CD4-positive, CD25-positive, alpha-beta regulatory T cell (primary cell): ENCODE results near the gene PLCH2. TPM values are rescaled to one million over a fixed set of nuclear protein-coding genes. Genes with fewer than 3 reads are reported as not detected.

Experiments used
- ATAC-seq, 2 donors: fragments of 150-1000 bp; cut with Tn5 transposase; one replicate each; pipeline ENCODE4 v1.10.0; 2021; ENCODE audit warnings: low read depth in 2 of 2, moderate number of reproducible peaks in 2 of 2, moderate library complexity in 1 of 2
- DNase-seq, 3 donors: peaks; one replicate each; pipeline versions ENCODE4 v3.0.0 to v3.0.0-alpha.2; 2012 to 2022; ENCODE audit warnings: mixed read lengths in 1 of 3
- H3K27ac ChIP-seq: one replicate; pipeline ENCODE4 v1.7.0; 2013; ENCODE audit warnings: mild to moderate bottlenecking, low read length; ENCODE audit not compliant: insufficient read depth, poor library complexity, severe bottlenecking
- H3K27me3 ChIP-seq: one replicate; pipeline ENCODE4 v1.7.0; 2013; ENCODE audit warnings: low read length; ENCODE audit not compliant: control insufficient read depth, insufficient read depth
- H3K36me3 ChIP-seq: one replicate; pipeline ENCODE4 v1.7.0; 2013; ENCODE audit warnings: mild to moderate bottlenecking, low read length, moderate library complexity; ENCODE audit not compliant: control insufficient read depth, insufficient read depth
- H3K4me1 ChIP-seq: 2 replicates; pipeline ENCODE4 v1.7.0; 2013; ENCODE audit warnings: mild to moderate bottlenecking, low read length; ENCODE audit not compliant: insufficient read depth, control insufficient read depth, poor library complexity, severe bottlenecking
- H3K4me3 ChIP-seq: one replicate; pipeline ENCODE4 v1.7.0; 2013; ENCODE audit warnings: low read depth, mild to moderate bottlenecking, low read length, moderate library complexity
- H3K9me3 ChIP-seq, 2 experiments: 1 replicate in 1 of 2; 2 replicates in 1 of 2; pipeline ENCODE4 v1.7.0; 2013; ENCODE audit warnings: low read length in 2 of 2, mild to moderate bottlenecking in 1 of 2, moderate library complexity in 1 of 2; ENCODE audit not compliant: control insufficient read depth in 2 of 2
- H3K27ac Mint-ChIP-seq, 3 donors: one replicate each; pipeline ENCODE4 v1.8.0; 2020 to 2022; ENCODE audit warnings: mild to moderate bottlenecking in 3 of 3, mixed read lengths in 3 of 3, moderate library complexity in 2 of 3
- H3K27me3 Mint-ChIP-seq: one replicate; pipeline ENCODE4 v1.8.0; 2022; ENCODE audit warnings: mild to moderate bottlenecking, mixed read lengths
- H3K36me3 Mint-ChIP-seq: one replicate; pipeline ENCODE4 v1.8.0; 2020; ENCODE audit warnings: mixed read lengths
- H3K4me1 Mint-ChIP-seq, 4 donors: one replicate each; pipeline ENCODE4 v1.8.0; 2020 to 2022; ENCODE audit warnings: mixed read lengths in 4 of 4, mild to moderate bottlenecking in 1 of 4
- H3K4me3 Mint-ChIP-seq, 4 donors: one replicate each; pipeline ENCODE4 v1.8.0; 2020 to 2022; ENCODE audit warnings: mild to moderate bottlenecking in 4 of 4, mixed read lengths in 4 of 4, moderate library complexity in 3 of 4
- H3K9me3 Mint-ChIP-seq, 7 donors: one replicate each; pipeline ENCODE4 v1.8.0; 2020 to 2022; ENCODE audit warnings: mixed read lengths in 7 of 7, mild to moderate bottlenecking in 3 of 7, moderate library complexity in 2 of 7
- polyA plus RNA-seq, 4 donors: library from polyadenylated mRNA; unstranded; fragments of 300-500 nt; fragmentation: Illumina TruSeq; gene quantifications; one replicate each; pipeline ENCODE4 v1.2.3, GENCODE V29; 2021
- total RNA-seq: library from RNA; stranded (reverse); gene quantifications from one replicate; pipeline ENCODE4 v1.2.3, GENCODE V29; 2022

PLCH2 gene
- total and polyA plus RNA-seq, 5 donors from 2014 or later, result 0.35 to 43.4 (median 1.1) TPM

- no peaks in the 10 kb centered on the region for H3K4me1 Mint-ChIP-seq
- H3K4me3 Mint-ChIP-seq, result no peak overlapping the region
- peaks cover 3% of the 10 kb centered on the region for H3K4me1 ChIP-seq
- no peak overlapping the region for H3K4me3 ChIP-seq
- no peaks in the 10 kb centered on the region for H3K36me3 Mint-ChIP-seq
- peaks cover 0 to 11% of the 10 kb centered on the region in 2 experiments for H3K9me3 ChIP-seq
- DNase-seq (no peak), ATAC-seq (no peak)
- H3K27ac ChIP-seq, result no peak overlapping the region
- no peaks in the 10 kb centered on the region for H3K27me3 ChIP-seq
- H3K9me3 Mint-ChIP-seq, result peaks cover 0 to 1% (median 0%) of the 10 kb centered on the region in 7 donors
- no peaks in the 10 kb centered on the region for H3K27me3 Mint-ChIP-seq
- no peaks in the 10 kb centered on the region for H3K36me3 ChIP-seq
- no peak overlapping the region for H3K27ac Mint-ChIP-seq
Observed at GRCh38 chr1:2431103-2431502, 45.0 kb upstream of the PLCH2 start.

- DNase-seq (no peak), ATAC-seq (no peak)
- Histone ChIP-seq H3K36me3 (no peaks in the 10 kb centered on the region), H3K27me3 (no peaks in the 10 kb centered on the region), H3K4me1 (peaks cover 3% of the 10 kb centered on the region), H3K4me3 (no peak overlapping the region), H3K9me3 (peaks cover 0 to 11% of the 10 kb centered on the region in 2 experiments), H3K27ac (no peak overlapping the region)
- H3K27me3 Mint-ChIP-seq, result no peaks in the 10 kb centered on the region
- H3K36me3 Mint-ChIP-seq, result no peaks in the 10 kb centered on the region
- H3K27ac Mint-ChIP-seq, result no peak overlapping the region
- no peak overlapping the region for H3K4me3 Mint-ChIP-seq
- H3K4me1 Mint-ChIP-seq, result no peaks in the 10 kb centered on the region
- H3K9me3 Mint-ChIP-seq, result peaks cover 0 to 1% (median 0%) of the 10 kb centered on the region in 7 donors
Observed at GRCh38 chr1:2431518-2431917, 44.6 kb upstream of the PLCH2 start.

- Histone ChIP-seq H3K9me3 (peaks cover 0 to 11% of the 10 kb centered on the region in 2 experiments), H3K4me3 (no peak overlapping the region), H3K36me3 (no peaks in the 10 kb centered on the region), H3K4me1 (peaks cover 1% of the 10 kb centered on the region), H3K27ac (no peak overlapping the region), H3K27me3 (no peaks in the 10 kb centered on the region)
- Mint-ChIP-seq H3K27me3 (no peaks in the 10 kb centered on the region), H3K4me3 (no peak overlapping the region), H3K27ac (no peak overlapping the region), H3K36me3 (no peaks in the 10 kb centered on the region), H3K9me3 (peaks cover 0 to 1% (median 0%) of the 10 kb centered on the region in 7 donors), H3K4me1 (peaks cover 0 to 3% (median under 1%) of the 10 kb centered on the region in 4 donors)
- DNase-seq, result no peak
- ATAC-seq, result no peak
Observed at GRCh38 chr1:2432441-2432844, 43.6 kb upstream of the PLCH2 start.

GRCh38 chr1:2433196-2433595 lies 42.9 kb upstream of the PLCH2 start:
- ATAC-seq (no peak), DNase-seq (no peak)
- Histone ChIP-seq H3K27me3 (no peaks in the 10 kb centered on the region), H3K9me3 (peaks cover 0 to 11% of the 10 kb centered on the region in 2 experiments), H3K36me3 (no peaks in the 10 kb centered on the region), H3K27ac (no peak overlapping the region), H3K4me1 (no peaks in the 10 kb centered on the region), H3K4me3 (no peak overlapping the region)
- no peaks in the 10 kb centered on the region for H3K27me3 Mint-ChIP-seq
- H3K4me1 Mint-ChIP-seq, result peaks cover 0 to 4% (median 1%) of the 10 kb centered on the region in 4 donors
- no peak overlapping the region for H3K27ac Mint-ChIP-seq
- no peaks in the 10 kb centered on the region for H3K36me3 Mint-ChIP-seq
- H3K4me3 Mint-ChIP-seq, result no peak overlapping the region
- peaks cover 0 to 1% (median 0%) of the 10 kb centered on the region in 7 donors for H3K9me3 Mint-ChIP-seq

GRCh38 chr1:2433936-2434655 lies 42.0 kb upstream of the PLCH2 start:
- Mint-ChIP-seq H3K4me1 (peaks cover 0 to 4% (median 1%) of the 10 kb centered on the region in 4 donors), H3K27me3 (no peaks in the 10 kb centered on the region), H3K9me3 (peaks cover 0 to 1% (median 0%) of the 10 kb centered on the region in 7 donors), H3K27ac (no peak overlapping the region), H3K36me3 (no peaks in the 10 kb centered on the region), H3K4me3 (no peak overlapping the region)
- no peaks in the 10 kb centered on the region for H3K36me3 ChIP-seq
- no peak overlapping the region for H3K27ac ChIP-seq
- ATAC-seq (no peak), DNase-seq (no peak)
- no peaks in the 10 kb centered on the region for H3K4me1 ChIP-seq
- H3K4me3 ChIP-seq, result no peak overlapping the region
- H3K27me3 ChIP-seq, result no peaks in the 10 kb centered on the region
- H3K9me3 ChIP-seq, result peaks cover 0 to 11% of the 10 kb centered on the region in 2 experiments

- H3K27ac ChIP-seq, result no peak overlapping the region
- H3K36me3 ChIP-seq, result no peaks in the 10 kb centered on the region
- no peak overlapping the region for H3K4me3 ChIP-seq
- no peak for DNase-seq
- Mint-ChIP-seq H3K36me3 (no peaks in the 10 kb centered on the region), H3K27me3 (no peaks in the 10 kb centered on the region), H3K4me3 (no peak overlapping the region), H3K27ac (no peak overlapping the region), H3K4me1 (peaks cover 0 to 4% (median 2%) of the 10 kb centered on the region in 4 donors), H3K9me3 (no peaks in the 10 kb centered on the region)
- H3K27me3 ChIP-seq, result no peaks in the 10 kb centered on the region
- ATAC-seq, result no peak
- H3K4me1 ChIP-seq, result no peaks in the 10 kb centered on the region
- H3K9me3 ChIP-seq, result peaks cover 0 to 2% of the 10 kb centered on the region in 2 experiments
Observed at GRCh38 chr1:2435091-2435490, 41.0 kb upstream of the PLCH2 start.

GRCh38 chr1:2435746-2436355 lies 40.2 kb upstream of the PLCH2 start:
- Histone ChIP-seq H3K4me1 (no peaks in the 10 kb centered on the region), H3K27me3 (no peaks in the 10 kb centered on the region), H3K4me3 (no peak overlapping the region), H3K27ac (no peak overlapping the region), H3K9me3 (no peaks in the 10 kb centered on the region), H3K36me3 (no peaks in the 10 kb centered on the region)
- Mint-ChIP-seq H3K27me3 (no peaks in the 10 kb centered on the region), H3K36me3 (no peaks in the 10 kb centered on the region), H3K9me3 (no peaks in the 10 kb centered on the region), H3K4me1 (peaks cover 0 to 4% (median 4%) of the 10 kb centered on the region in 4 donors), H3K4me3 (no peak overlapping the region), H3K27ac (no peak overlapping the region)
- ATAC-seq (no peak), DNase-seq (no peak)
